Mononuclear cell (primary cell): ENCODE data around the gene PKD1. TPM values are rescaled to one million over a fixed set of nuclear protein-coding genes. Genes with fewer than 3 reads are reported as not detected.

ENCODE experiments used
- H3K27me3 ChIP-seq: 2 replicates; pipeline ENCODE4 v1.6.0; 2011; ENCODE audit warnings: low read length, control low read depth; ENCODE audit not compliant: insufficient read depth
- H3K4me1 ChIP-seq: 2 replicates; pipeline ENCODE4 v1.5.1; 2011; ENCODE audit warnings: mild to moderate bottlenecking, low read length, control low read depth; ENCODE audit not compliant: insufficient read depth
- H3K4me3 ChIP-seq: 2 replicates; pipeline ENCODE4 v1.5.1; 2011; ENCODE audit warnings: mild to moderate bottlenecking, low read length, moderate library complexity
- H3K9me3 ChIP-seq: 2 replicates; pipeline ENCODE4 v1.5.1; 2011; ENCODE audit warnings: low read depth, mild to moderate bottlenecking, control low read depth, low read length
- total RNA-seq: library from RNA; depleted of rRNA; stranded (reverse); fragments of >200 nt; gene quantifications from one replicate; pipeline ENCODE4 v1.2.3, GENCODE V29; 2012

PKD1 gene
- total RNA-seq, 1 donor = 49.6 TPM

- Histone ChIP-seq H3K4me3 (no peak overlapping the region), H3K27me3 (no peaks in the 10 kb centered on the region), H3K4me1 (no peaks in the 10 kb centered on the region), H3K9me3 (no peaks in the 10 kb centered on the region)
Observed at GRCh38 chr16:2058872-2059271, 76.8 kb downstream of the PKD1 start.

DNA sequence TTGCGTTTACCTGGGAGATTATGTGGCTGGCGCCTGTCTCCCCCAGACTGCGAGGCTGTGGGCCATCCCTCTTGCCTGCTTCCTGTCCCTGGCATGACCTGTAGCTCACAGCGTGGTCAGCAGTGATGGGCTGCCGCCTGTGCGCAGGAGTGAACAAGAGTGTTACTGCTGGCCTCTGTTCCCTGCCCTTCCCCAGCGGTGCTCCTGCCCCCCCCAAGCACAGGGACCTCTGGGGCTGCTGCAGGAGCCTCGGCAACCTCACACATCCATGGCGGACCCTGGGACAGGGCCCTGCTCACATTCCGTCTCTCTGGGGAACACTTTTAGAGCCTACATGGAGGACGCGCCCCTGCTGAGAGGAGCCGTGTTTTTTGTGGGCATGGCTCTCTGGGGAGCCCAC, 77.3 kb downstream of the PKD1 start:
- no peaks in the 10 kb centered on the region for H3K4me1 ChIP-seq
- H3K9me3 ChIP-seq = no peaks in the 10 kb centered on the region
- H3K4me3 ChIP-seq = no peak overlapping the region
- H3K27me3 ChIP-seq = no peaks in the 10 kb centered on the region

DNA sequence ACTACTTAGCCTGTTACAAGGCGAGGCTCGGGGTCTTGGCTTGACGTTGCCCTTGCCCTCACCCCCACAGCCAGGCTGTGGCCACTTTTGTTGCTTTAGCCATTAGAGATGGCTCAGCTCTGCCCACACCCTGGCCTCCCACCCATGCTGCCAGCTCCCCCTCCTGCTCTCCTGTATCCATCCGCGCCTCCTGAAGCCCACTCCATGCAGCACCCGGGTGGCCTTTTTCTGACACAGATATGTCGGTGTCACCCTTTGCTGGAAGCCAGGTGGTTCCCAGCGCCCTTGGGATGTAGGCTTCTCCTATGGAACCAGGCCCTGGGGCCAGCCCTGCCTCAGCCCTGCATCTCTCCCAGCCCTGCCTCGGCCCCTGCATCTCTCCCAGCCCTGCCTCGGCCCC, 78.3 kb downstream of the PKD1 start:
- Histone ChIP-seq H3K4me3 (no peak overlapping the region), H3K27me3 (no peaks in the 10 kb centered on the region), H3K4me1 (no peaks in the 10 kb centered on the region), H3K9me3 (no peaks in the 10 kb centered on the region)

GRCh38 chr16:2056681-2057407, 78.9 kb downstream of the PKD1 start:
- Histone ChIP-seq H3K9me3 (no peaks in the 10 kb centered on the region), H3K27me3 (no peaks in the 10 kb centered on the region), H3K4me1 (no peaks in the 10 kb centered on the region), H3K4me3 (no peak overlapping the region)

DNA sequence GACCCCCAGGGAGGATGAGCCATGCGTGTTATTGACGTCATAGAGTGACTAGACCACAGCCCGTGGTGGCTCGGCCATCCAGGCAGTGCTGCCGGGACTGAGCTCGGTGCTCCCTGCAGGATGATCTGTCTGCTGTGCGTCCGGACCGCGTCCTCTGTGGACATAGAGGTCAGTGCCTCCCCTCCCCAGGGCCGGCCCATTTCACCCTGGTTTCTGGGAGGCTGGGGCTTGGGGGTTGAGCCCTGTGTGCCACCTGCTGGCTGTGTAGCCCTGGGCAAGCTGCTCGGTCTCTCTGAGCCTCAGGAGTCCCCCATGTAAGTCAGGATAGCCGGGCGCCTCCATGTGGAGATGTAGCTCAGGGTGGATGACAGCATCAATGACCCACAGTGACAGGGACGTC, 79.6 kb downstream of the PKD1 start:
- Histone ChIP-seq H3K4me3 (no peak overlapping the region), H3K27me3 (no peaks in the 10 kb centered on the region), H3K4me1 (no peaks in the 10 kb centered on the region), H3K9me3 (no peaks in the 10 kb centered on the region)

DNA sequence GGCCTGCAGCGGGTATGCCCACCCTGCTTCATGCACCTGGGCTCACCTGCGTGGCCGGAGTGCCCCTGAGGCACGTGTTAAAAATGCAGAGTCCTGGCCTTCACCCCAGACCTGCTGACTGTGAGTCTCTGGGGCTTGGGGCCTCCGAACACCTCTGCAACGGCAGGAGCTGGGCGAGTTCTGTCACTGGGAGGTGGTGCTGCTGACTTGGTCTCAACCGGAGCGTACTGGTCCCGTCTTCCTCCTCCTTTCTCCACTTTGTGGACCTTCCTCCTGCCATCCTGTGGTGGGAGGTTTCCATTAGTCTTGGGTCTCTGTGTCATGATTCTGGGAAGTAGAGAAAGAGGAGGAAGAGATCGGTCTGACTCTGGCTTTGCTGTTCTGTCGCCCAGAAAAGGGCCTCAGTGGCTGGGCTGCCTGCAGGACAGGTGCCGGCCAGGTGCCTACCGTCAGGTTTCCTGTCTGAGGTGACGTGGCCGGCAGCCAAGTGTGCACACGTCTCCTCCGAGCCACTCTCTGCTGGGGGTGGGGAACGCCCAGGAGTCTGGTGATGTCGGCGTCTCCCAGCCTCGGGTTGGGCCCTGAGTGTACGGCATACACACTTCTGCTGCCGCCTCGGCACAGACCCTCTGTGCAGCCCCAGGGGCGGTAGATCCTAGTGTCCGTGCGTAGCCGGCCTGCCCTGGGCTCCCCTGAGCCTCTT, 81.0 kb downstream of the PKD1 start:
- Histone ChIP-seq H3K27me3 (no peaks in the 10 kb centered on the region), H3K4me3 (no peak overlapping the region), H3K4me1 (no peaks in the 10 kb centered on the region), H3K9me3 (no peaks in the 10 kb centered on the region)

DNA sequence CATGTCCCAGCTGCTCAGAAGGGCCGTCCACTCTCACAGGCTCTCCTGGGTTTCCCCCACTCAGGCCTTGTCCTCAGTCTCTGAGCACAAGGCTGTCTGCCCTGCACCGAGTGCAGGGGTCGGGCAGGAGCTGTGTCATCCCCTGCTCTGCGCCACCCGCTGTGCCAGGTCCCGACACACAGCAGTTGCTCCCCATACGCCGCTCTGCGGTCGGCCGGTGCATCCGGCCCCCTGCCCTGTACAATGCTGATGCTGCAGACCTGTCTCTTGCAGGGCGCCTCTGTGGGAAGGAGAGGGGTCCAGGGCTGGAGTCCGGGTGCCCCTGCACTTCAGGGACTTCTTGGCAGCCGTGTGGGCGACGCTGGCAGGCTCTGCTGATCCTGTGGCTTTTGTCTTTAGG, 81.8 kb downstream of the PKD1 start:
- Histone ChIP-seq H3K4me3 (no peak overlapping the region), H3K9me3 (no peaks in the 10 kb centered on the region), H3K27me3 (no peaks in the 10 kb centered on the region), H3K4me1 (peaks cover 3% of the 10 kb centered on the region)

DNA sequence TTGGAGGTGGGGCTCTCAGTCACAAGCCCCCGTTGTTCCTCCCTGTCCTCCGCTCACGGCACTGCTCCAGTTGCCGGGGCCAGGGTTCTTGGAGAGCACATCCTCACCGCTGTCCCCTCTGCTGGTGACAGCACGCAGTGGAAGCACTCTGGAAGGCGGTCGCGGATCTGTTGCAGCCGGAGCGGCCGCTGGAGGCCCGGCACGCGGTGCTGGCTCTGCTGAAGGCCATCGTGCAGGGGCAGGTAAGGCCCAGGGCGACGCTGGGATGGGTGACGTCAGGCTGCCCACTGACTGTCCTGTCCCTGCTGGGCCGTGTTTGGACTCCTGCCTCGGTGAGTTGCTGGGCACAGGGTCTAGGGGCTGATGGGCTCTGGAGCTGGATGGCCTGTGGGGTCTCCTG, 82.5 kb downstream of the PKD1 start:
- Histone ChIP-seq H3K4me1 (peaks cover 10% of the 10 kb centered on the region), H3K27me3 (no peaks in the 10 kb centered on the region), H3K9me3 (no peaks in the 10 kb centered on the region), H3K4me3 (no peak overlapping the region)

DNA sequence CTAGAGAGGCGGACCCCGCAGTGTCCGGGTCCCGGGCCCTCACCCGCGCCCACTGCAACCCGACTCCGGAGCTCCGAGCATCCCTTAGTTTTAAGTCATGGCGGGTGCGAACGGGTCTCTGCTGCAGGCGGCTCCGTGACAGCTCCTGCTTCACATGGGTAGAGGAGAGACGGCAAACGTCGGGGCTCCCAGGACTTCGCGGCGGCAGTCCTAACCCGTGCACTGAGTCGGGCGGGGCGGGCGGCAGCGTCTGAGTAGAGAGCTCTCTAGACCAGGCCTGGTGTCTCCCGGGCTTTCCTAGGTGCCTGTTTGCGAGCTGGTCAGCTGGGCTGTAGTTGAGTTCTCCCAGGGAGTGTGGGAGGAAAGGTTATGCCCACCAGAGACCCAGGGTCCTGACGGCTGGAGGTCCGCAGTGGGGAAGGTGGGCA, 87.6 kb downstream of the PKD1 start:
- Histone ChIP-seq H3K4me1 (peaks cover 19% of the 10 kb centered on the region), H3K27me3 (no peaks in the 10 kb centered on the region), H3K9me3 (no peaks in the 10 kb centered on the region), H3K4me3 (peak overlapping the region; percentile 76)

DNA sequence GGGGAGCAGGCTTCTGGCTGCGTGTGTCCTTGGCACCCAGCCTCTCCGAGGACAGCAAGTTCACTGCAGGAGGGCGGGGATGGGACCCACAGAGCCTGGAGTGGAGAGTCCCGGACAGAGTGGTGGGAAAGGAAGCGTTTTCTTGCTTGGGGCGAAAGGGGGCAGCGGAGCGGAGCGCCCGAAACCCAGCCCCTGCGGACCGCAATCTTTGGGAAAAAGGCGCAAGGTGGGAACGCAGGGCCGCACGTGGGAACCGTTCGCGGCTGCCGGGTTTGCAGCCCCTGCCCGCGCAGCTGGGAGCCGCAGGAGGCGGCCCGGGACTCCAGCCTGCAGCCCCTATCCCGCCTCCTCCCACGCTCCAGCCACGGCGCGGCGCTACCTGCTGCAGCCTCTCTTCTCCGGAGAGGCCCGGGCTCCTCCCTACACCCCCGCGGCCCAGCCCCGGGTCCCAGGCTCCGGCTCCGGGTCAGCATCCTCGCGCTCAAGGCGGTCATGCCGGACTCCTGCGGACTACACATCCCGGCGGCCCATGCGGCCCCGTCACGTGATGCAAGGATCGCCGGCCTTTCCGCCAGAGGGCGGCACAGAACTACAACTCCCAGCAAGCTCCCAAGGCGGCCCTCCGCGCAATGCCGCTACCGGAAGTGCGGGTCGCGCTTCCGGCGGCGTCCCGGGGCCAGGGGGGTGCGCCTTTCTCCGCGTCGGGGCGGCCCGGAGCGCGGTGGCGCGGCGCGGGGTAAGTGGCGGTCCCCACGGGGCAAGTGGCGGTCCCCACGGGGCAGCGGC, 88.2 kb downstream of the PKD1 start, which contains the start of the genes NTHL1 and TSC2:
NTHL1 (minus strand) TSS at position 505 of the 786 bp plus-strand sequence; CDS start at position 494, 11 bp downstream.
TSC2 (plus strand) TSS at position 656 of the 786 bp plus-strand sequence. CDS start 631 bp downstream, outside the sequence.
- H3K27me3 ChIP-seq = no peaks in the 10 kb centered on the region
- peaks cover 19% of the 10 kb centered on the region for H3K4me1 ChIP-seq
- no peaks in the 10 kb centered on the region for H3K9me3 ChIP-seq
- peak within 1 kb of the TSS; percentile 76 for H3K4me3 ChIP-seq

GRCh38 chr16:2046893-2047329, 88.8 kb downstream of the PKD1 start:
- H3K4me1 ChIP-seq = peaks cover 19% of the 10 kb centered on the region
- H3K4me3 ChIP-seq = peak overlapping the region; percentile 76
- no peaks in the 10 kb centered on the region for H3K27me3 ChIP-seq
- no peaks in the 10 kb centered on the region for H3K9me3 ChIP-seq

DNA sequence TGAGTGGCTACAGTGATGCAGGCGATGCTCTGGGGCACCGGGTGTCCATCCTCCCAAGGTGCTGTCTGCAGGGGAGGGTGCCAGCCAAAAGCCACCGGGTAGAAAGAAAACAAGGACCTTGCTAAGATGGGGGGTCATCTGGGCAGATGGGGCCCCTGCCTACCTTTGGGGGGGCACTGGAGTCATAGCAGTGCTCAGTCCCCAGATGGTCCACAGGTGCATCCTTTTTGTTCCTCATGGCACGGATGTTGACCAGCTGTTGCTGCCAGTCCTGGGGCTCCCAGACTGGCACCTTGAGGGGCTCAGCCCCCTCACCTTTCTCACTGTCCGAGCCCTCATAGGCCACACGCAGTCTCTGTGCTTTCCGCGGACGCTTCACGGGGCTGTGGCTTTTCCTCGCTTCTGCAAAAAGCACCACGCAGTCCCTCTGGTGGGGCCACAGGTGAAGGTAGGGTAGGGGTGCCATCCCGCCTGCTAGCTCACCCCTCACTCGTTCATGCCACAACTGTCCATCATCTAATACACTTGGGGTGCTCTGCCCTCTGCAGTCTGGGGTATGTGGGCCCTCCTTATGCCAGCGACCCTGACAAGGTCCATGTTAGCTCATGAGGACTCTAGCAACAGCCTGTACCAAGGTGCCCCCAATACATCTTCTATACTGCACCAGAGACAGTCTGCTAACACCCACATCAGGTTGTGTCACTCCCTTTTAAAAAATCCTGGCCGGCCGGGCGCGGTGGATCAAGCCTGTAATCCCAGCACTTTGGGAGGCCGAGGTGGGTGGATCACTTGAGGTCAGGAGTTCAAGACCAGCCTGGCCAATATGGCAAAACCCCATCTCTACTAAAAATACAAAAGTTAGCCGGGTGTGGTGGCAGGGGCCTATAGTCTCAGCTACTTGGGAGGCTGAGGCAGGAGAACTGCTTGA, 89.5 kb downstream of the PKD1 start:
- H3K4me3 ChIP-seq = no peak overlapping the region
- H3K27me3 ChIP-seq = no peaks in the 10 kb centered on the region
- peaks cover 19% of the 10 kb centered on the region for H3K4me1 ChIP-seq
- no peaks in the 10 kb centered on the region for H3K9me3 ChIP-seq

DNA sequence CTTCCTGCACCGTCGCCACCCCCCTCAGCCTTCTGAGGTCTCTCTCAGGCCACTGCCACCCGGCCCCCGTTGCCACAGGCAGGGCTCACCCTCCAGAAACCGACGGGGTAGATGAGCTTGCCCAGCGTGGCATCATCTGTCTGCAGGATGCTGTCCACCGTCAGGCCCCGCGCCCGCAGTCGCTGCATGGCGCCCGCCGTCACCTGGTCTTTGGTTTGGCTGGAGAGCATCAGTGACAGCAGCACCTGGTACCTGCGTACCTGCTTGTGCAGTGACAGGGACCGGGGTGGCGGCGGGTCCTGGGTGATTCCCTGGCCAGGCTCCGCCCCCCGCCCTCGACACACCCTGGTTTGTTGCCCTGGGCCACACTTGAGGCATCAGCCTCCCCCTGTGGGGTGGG, 91.2 kb downstream of the PKD1 start:
- Histone ChIP-seq H3K4me3 (no peak overlapping the region), H3K9me3 (no peaks in the 10 kb centered on the region), H3K4me1 (peaks cover 19% of the 10 kb centered on the region), H3K27me3 (no peaks in the 10 kb centered on the region)
